HFFc6 (cell line): ENCODE results near the gene C15orf39. TPM values are rescaled to one million over a fixed set of nuclear protein-coding genes. Genes with fewer than 3 reads are reported as not detected.

Experiments used
- DNase-seq: peaks from one replicate; pipeline ENCODE4 v3.0.0-alpha.2; 2018
- H3K27ac Mint-ChIP-seq: 2 replicates; pipeline ENCODE4 v1.8.0; 2020; ENCODE audit warnings: mild to moderate bottlenecking, mixed read lengths
- H3K27me3 Mint-ChIP-seq: 2 replicates; pipeline ENCODE4 v1.8.0; 2021; ENCODE audit warnings: mild to moderate bottlenecking, moderate library complexity, mixed read lengths; ENCODE audit not compliant: insufficient read depth
- H3K36me3 Mint-ChIP-seq: 2 replicates; pipeline ENCODE4 v1.8.0; 2021; ENCODE audit warnings: low read depth, mixed read lengths
- H3K4me1 Mint-ChIP-seq: 2 replicates; pipeline ENCODE4 v1.8.0; 2020; ENCODE audit warnings: low read depth, mixed read lengths
- H3K4me3 Mint-ChIP-seq: 2 replicates; pipeline ENCODE4 v1.8.0; 2020; ENCODE audit warnings: mild to moderate bottlenecking, moderate library complexity, mixed read lengths
- H3K9me3 Mint-ChIP-seq: 2 replicates; pipeline ENCODE4 v1.8.0; 2020; ENCODE audit warnings: mild to moderate bottlenecking, mixed read lengths
- CTCF ChIP-seq: fragments of 200-600 bp; sonication (generic); IDR thresholded peaks from 2 replicates; pipeline ENCODE4 v1.5.0; 2021; ENCODE audit warnings: antibody characterized with exemption, mild to moderate bottlenecking
- long read RNA-seq: library from polyadenylated mRNA; unstranded; transcript quantifications from one replicate; pipeline ENCODE4 v2.0.0, GENCODE V29; 2019
- total RNA-seq, 6 experiments: library from RNA; stranded (reverse); fragmentation: NEBNext Ultra II Directional; extraction: Animal tissue kit (Norgen Biotek cat#: 25700); gene quantifications; 2 replicates in 1 of 6; 3 replicates in 5 of 6; pipeline ENCODE4 v1.2.3, GENCODE V29; 2021

Gene C15orf39
- 10 to 100 TPM in 5 of 6 experiments, 1 to 10 TPM in 1; 8.8 to 14.8 (median 12.0) TPM for total RNA-seq
- long read RNA-seq, full-length matches to known transcripts: 1 of 2 reads
- long read RNA-seq, partial matches to known transcripts: 0 of 2 reads
- long read RNA-seq, other reads (novel, unspliced or antisense): 1 of 2 reads

DNA sequence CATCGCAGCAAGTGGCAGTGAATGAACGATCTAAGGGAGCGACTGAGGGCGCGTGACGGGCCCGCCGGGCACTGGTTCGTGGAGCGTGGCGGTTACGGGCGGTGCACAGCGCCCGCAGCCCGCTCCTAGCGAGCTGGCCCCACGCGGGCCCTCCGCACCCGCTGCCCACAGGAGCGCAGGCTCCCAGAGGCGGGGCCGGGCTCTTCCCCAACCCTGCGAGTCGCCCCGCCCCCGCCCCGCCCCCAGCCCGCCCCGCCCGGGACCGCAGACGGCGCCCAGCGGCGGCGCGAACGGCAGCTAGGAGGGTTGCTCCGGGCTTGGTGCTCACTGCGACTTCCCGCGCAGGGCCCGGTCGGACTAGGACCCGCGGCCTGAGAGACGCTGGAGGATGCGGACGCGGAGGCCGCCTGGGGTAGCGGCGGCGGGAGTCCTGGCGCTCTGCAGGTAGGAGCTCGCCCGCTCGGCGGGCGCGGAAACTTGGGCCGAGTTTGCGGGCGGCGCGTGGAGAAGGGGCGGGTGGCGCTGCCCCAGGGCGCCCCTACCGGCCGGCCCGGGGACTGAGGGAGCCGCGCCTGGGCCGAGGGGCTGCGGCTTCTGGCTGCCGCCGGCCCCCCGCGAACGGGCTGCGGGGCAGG is at the start of gene C15orf39:
C15orf39 (plus strand) TSS at position 267 of the 635 bp plus-strand sequence. CDS start 4,167 bp downstream, outside the sequence.
- H3K27ac Mint-ChIP-seq: peak within 1 kb of the TSS; percentile 89
- peak within 1 kb of the TSS; percentile 90 for H3K4me3 Mint-ChIP-seq
- peak; percentile 26 for DNase-seq
- no peaks in the 10 kb centered on the region for H3K9me3 Mint-ChIP-seq
- no peaks in the 10 kb centered on the region for H3K36me3 Mint-ChIP-seq
- peaks cover 5% of the 10 kb centered on the region for H3K27me3 Mint-ChIP-seq
- TF ChIP-seq CTCF: peak; percentile 97
- peaks cover 30% of the 10 kb centered on the region for H3K4me1 Mint-ChIP-seq

GRCh38 chr15:75152382-75153079 is 49.2 kb upstream of the C15orf39 start:
- Mint-ChIP-seq H3K36me3 (peaks cover 9% of the 10 kb centered on the region), H3K4me1 (peaks cover 25% of the 10 kb centered on the region), H3K4me3 (no peak overlapping the region), H3K9me3 (peaks cover 4% of the 10 kb centered on the region), H3K27ac (no peak overlapping the region), H3K27me3 (peaks cover 3% of the 10 kb centered on the region; the same call in 1 of the 2 replicates)
- no peak for TF ChIP-seq CTCF
- DNase-seq: no peak

- peaks cover 25% of the 10 kb centered on the region for H3K4me1 Mint-ChIP-seq
- H3K27ac Mint-ChIP-seq: no peak overlapping the region
- TF ChIP-seq CTCF: no peak
- peaks cover 9% of the 10 kb centered on the region for H3K36me3 Mint-ChIP-seq
- peaks cover 4% of the 10 kb centered on the region for H3K9me3 Mint-ChIP-seq
- H3K27me3 Mint-ChIP-seq: peaks cover 6% of the 10 kb centered on the region; the same call in 1 of the 2 replicates
- peak; percentile 12 for DNase-seq
- no peak overlapping the region for H3K4me3 Mint-ChIP-seq
Measured at GRCh38 chr15:75153087-75153486, 48.6 kb upstream of the C15orf39 start.

DNA sequence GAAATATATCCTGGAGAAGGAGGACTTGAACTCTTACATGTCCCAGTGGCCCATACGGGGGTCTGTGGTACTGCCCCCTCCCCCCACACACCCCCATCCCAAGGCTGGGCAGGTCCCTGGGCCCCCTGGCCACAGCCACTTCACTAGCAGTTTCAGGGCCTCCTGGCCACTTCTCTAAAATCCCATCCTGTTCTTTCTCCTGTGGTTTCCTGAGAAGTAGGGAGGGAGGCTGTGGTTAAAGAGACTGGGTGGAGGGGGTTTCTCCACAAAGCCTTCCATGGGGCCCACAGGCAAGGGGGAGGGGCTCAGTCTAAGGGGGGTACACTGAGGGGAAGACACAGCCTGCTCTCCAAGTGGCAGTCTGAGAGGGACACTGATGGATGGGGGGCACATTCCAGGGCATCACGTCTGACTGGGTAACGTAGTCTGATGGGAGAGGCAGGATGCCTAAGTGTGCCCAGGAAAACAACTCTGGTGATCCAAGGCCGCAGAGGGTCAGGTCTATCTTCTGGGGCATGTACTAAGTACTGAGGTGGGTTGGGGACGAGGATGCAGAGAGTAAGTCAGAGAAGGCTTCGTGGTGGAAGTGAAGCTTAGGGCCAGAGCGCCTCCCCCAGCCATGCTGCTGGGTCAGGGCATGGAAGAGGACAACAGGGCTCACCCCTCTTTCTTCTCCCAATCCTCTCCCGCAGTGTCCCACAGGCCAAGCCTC is 48.0 kb upstream of the C15orf39 start:
- TF ChIP-seq CTCF: no peak
- Mint-ChIP-seq H3K4me3 (no peak overlapping the region), H3K27ac (no peak overlapping the region), H3K36me3 (peaks cover 9% of the 10 kb centered on the region), H3K27me3 (peaks cover 9% of the 10 kb centered on the region; the same call in 1 of the 2 replicates), H3K9me3 (peaks cover 4% of the 10 kb centered on the region), H3K4me1 (peaks cover 25% of the 10 kb centered on the region)
- DNase-seq: no peak

GRCh38 chr15:75154461-75155062 is 47.1 kb upstream of the C15orf39 start:
- TF ChIP-seq CTCF: no peak
- DNase-seq: no peak
- Mint-ChIP-seq H3K4me3 (no peak overlapping the region), H3K4me1 (peaks cover 22% of the 10 kb centered on the region), H3K27ac (no peak overlapping the region), H3K9me3 (peaks cover 4% of the 10 kb centered on the region), H3K36me3 (peaks cover 9% of the 10 kb centered on the region), H3K27me3 (peaks cover 10% of the 10 kb centered on the region; the same call in 1 of the 2 replicates)
